Measurements from ENCODE around the gene GDF2. TPM values are rescaled to one million over a fixed set of nuclear protein-coding genes. Genes with fewer than 3 reads are reported as not detected.

Gene GDF2
- polyA plus RNA-seq, 1 donor from 2014 or later: not detected

- Histone ChIP-seq H3K27me3 (ENCODE audit: insufficient read depth, low read depth, low read length) (no peaks in the 10 kb centered on the region), H3K36me3 (ENCODE audit: insufficient read depth, low read length) (no peaks in the 10 kb centered on the region), H3K4me2 (ENCODE audit: low read length) (no peak overlapping the region), H3K9ac (ENCODE audit: low read length) (no peak overlapping the region), H2AFZ (ENCODE audit: low read depth, low read length) (no peak overlapping the region), H3F3A (ENCODE audit: insufficient read depth, low read length, poor library complexity, severe bottlenecking) (no peaks in the 10 kb centered on the region), H4K20me1 (ENCODE audit: insufficient read depth) (no peaks in the 10 kb centered on the region), H3K27ac (ENCODE audit: low read length) (no peak overlapping the region), H3K4me3 (ENCODE audit: low read length) (no peak overlapping the region), H3K9me2 (ENCODE audit: insufficient read depth, low read length) (no peaks in the 10 kb centered on the region), H3K9me3 (ENCODE audit: low read length) (no peaks in the 10 kb centered on the region), H3K79me2 (replicated peaks; ENCODE audit: insufficient read depth, low read length) (no peaks in the 10 kb centered on the region)
- TF ChIP-seq EZH2 (IDR thresholded peaks at IDR 0.05; ENCODE audit: borderline replicate concordance, insufficient read depth, low read length, poor library complexity, severe bottlenecking) (no peak), MXI1 (conservative IDR thresholded peaks at IDR 0.05; ENCODE audit: poor library complexity, severe bottlenecking) (no peak), POLR2AphosphoS5 (IDR thresholded peaks at IDR 0.05) (no peak)
Measured at GRCh38 chr10:47330804-47331203, 8.6 kb downstream of the GDF2 start.

DNA sequence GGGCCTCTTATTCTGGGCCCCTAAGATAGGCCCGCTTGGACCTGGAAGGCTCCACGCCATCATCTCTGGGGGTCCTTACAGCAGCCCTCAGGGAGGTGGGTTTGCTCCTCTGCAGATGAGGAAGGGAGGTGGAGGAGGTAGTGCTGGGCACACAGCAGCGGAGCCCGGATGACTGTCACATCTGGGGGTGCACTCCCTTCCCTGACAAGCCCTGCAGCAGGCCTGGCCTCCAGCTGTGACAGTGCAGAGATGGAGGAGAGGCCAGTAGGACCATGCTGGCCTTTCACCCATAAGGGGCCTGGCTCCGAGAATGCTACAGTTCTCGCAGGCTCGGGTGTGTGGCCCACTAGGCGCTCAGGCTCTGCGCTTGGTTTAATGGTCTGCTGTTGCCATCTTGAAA lies 9.2 kb downstream of the GDF2 start:
- Histone ChIP-seq H2AFZ (ENCODE audit: low read depth, low read length) (no peak overlapping the region), H3K9ac (ENCODE audit: low read length) (no peak overlapping the region), H3K79me2 (replicated peaks; ENCODE audit: insufficient read depth, low read length) (no peaks in the 10 kb centered on the region), H3K9me3 (ENCODE audit: low read length) (no peaks in the 10 kb centered on the region), H3K27me3 (ENCODE audit: insufficient read depth, low read depth, low read length) (no peaks in the 10 kb centered on the region), H3K27ac (ENCODE audit: low read length) (no peak overlapping the region), H3F3A (ENCODE audit: insufficient read depth, low read length, poor library complexity, severe bottlenecking) (no peaks in the 10 kb centered on the region), H3K9me2 (ENCODE audit: insufficient read depth, low read length) (no peaks in the 10 kb centered on the region), H3K4me3 (ENCODE audit: low read length) (no peak overlapping the region), H3K4me2 (ENCODE audit: low read length) (no peak overlapping the region), H4K20me1 (ENCODE audit: insufficient read depth) (no peaks in the 10 kb centered on the region), H3K36me3 (ENCODE audit: insufficient read depth, low read length) (no peaks in the 10 kb centered on the region)
- no peak for TF ChIP-seq RAD21 (conservative IDR thresholded peaks at IDR 0.05)
- TF ChIP-seq EP300 (conservative IDR thresholded peaks at IDR 0.05; ENCODE audit: poor library complexity, severe bottlenecking): no peak
- no peak for TF ChIP-seq TAF1 (IDR thresholded peaks at IDR 0.05; ENCODE audit: low read depth)
- no peak for TF ChIP-seq EZH2 (IDR thresholded peaks at IDR 0.05; ENCODE audit: borderline replicate concordance, insufficient read depth, low read length, poor library complexity, severe bottlenecking)
- no peak for TF ChIP-seq SMC3 (conservative IDR thresholded peaks at IDR 0.05; ENCODE audit: poor library complexity)
- no peak for TF ChIP-seq REST (IDR thresholded peaks at IDR 0.05; ENCODE audit: borderline replicate concordance)
- no peak for TF ChIP-seq POLR2AphosphoS5 (IDR thresholded peaks at IDR 0.05)
- TF ChIP-seq, protein P1, sequence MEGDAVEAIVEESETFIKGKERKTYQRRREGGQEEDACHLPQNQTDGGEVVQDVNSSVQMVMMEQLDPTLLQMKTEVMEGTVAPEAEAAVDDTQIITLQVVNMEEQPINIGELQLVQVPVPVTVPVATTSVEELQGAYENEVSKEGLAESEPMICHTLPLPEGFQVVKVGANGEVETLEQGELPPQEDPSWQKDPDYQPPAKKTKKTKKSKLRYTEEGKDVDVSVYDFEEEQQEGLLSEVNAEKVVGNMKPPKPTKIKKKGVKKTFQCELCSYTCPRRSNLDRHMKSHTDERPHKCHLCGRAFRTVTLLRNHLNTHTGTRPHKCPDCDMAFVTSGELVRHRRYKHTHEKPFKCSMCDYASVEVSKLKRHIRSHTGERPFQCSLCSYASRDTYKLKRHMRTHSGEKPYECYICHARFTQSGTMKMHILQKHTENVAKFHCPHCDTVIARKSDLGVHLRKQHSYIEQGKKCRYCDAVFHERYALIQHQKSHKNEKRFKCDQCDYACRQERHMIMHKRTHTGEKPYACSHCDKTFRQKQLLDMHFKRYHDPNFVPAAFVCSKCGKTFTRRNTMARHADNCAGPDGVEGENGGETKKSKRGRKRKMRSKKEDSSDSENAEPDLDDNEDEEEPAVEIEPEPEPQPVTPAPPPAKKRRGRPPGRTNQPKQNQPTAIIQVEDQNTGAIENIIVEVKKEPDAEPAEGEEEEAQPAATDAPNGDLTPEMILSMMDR (IDR thresholded peaks at IDR 0.05; ENCODE audit: poor library complexity, severe bottlenecking): no peak
- no peak for TF ChIP-seq MXI1 (conservative IDR thresholded peaks at IDR 0.05; ENCODE audit: poor library complexity, severe bottlenecking)

DNA sequence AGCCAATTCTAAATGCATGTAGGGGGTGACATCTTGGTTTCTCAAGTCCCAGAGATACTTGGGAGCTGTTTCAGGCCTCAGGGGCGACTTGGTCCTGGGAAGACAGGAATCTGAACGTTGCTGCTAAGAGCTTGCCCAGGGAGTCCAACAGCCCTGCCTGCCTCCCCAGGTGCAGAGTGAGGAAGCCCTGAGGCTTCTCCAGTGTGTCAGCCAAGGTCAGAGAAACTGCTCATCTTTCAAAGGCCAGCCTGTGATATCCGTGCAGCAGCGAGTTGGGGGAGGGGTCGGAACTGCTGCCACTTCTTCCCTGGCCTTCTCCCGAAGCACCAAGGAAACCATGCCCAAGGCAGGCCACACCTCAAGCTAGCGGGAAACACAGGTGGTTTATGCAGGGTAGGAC lies 9.7 kb downstream of the GDF2 start:
- Histone ChIP-seq H2AFZ (ENCODE audit: low read depth, low read length) (no peak overlapping the region), H3K9me2 (ENCODE audit: insufficient read depth, low read length) (no peaks in the 10 kb centered on the region), H3K9ac (ENCODE audit: low read length) (no peak overlapping the region), H3F3A (ENCODE audit: insufficient read depth, low read length, poor library complexity, severe bottlenecking) (no peaks in the 10 kb centered on the region), H4K20me1 (ENCODE audit: insufficient read depth) (no peaks in the 10 kb centered on the region), H3K27me3 (ENCODE audit: insufficient read depth, low read depth, low read length) (no peaks in the 10 kb centered on the region), H3K27ac (ENCODE audit: low read length) (no peak overlapping the region), H3K79me2 (replicated peaks; ENCODE audit: insufficient read depth, low read length) (no peaks in the 10 kb centered on the region), H3K4me3 (ENCODE audit: low read length) (no peak overlapping the region), H3K9me3 (ENCODE audit: low read length) (no peaks in the 10 kb centered on the region), H3K36me3 (ENCODE audit: insufficient read depth, low read length) (no peaks in the 10 kb centered on the region), H3K4me2 (ENCODE audit: low read length) (no peak overlapping the region)
- TF ChIP-seq EP300 (conservative IDR thresholded peaks at IDR 0.05; ENCODE audit: poor library complexity, severe bottlenecking): no peak
- no peak for TF ChIP-seq POLR2AphosphoS5 (IDR thresholded peaks at IDR 0.05)
- no peak for TF ChIP-seq MXI1 (conservative IDR thresholded peaks at IDR 0.05; ENCODE audit: poor library complexity, severe bottlenecking)
- TF ChIP-seq TAF1 (IDR thresholded peaks at IDR 0.05; ENCODE audit: low read depth): no peak
- no peak for TF ChIP-seq EZH2 (IDR thresholded peaks at IDR 0.05; ENCODE audit: borderline replicate concordance, insufficient read depth, low read length, poor library complexity, severe bottlenecking)
- TF ChIP-seq, protein P1 (IDR thresholded peaks at IDR 0.05; ENCODE audit: poor library complexity, severe bottlenecking): no peak
- no peak for TF ChIP-seq RAD21 (conservative IDR thresholded peaks at IDR 0.05)
- no peak for TF ChIP-seq REST (IDR thresholded peaks at IDR 0.05; ENCODE audit: borderline replicate concordance)
- TF ChIP-seq SMC3 (conservative IDR thresholded peaks at IDR 0.05; ENCODE audit: poor library complexity): no peak

Measured in neural cell (in vitro differentiated cells).